Skeletal muscle cell (primary cell): ENCODE results near the gene DHDH.
"Not testable (repeated sequence)": the region's sequence is repeated elsewhere in the genome, so short reads cannot be mapped to it uniquely, and the experiment has no call there.

Experiments used
- DNase-seq: peaks from one replicate; pipeline ENCODE4 v3.0.0-alpha.2; 2010; ENCODE audit warnings: low read depth
- H3K4me3 ChIP-seq: 2 replicates; pipeline ENCODE4 v1.5.1; 2011; ENCODE audit warnings: low read depth, mild to moderate bottlenecking, control low read depth, low read length, moderate library complexity

The DHDH gene

GRCh38 chr19:48913114-48913889 is 20.2 kb upstream of the DHDH start:
- DNase-seq: no peak
- no peak overlapping the region for H3K4me3 ChIP-seq

- DNase-seq: no peak
- H3K4me3 ChIP-seq: no peak overlapping the region
Measured at GRCh38 chr19:48914181-48914580, 19.3 kb upstream of the DHDH start.

GRCh38 chr19:48915757-48916156 is 17.7 kb upstream of the DHDH start:
- H3K4me3 ChIP-seq: no peak overlapping the region
- no peak for DNase-seq

- no peak for DNase-seq
- H3K4me3 ChIP-seq: no peak overlapping the region
Measured at GRCh38 chr19:48918071-48918470, 15.4 kb upstream of the DHDH start.

DNA sequence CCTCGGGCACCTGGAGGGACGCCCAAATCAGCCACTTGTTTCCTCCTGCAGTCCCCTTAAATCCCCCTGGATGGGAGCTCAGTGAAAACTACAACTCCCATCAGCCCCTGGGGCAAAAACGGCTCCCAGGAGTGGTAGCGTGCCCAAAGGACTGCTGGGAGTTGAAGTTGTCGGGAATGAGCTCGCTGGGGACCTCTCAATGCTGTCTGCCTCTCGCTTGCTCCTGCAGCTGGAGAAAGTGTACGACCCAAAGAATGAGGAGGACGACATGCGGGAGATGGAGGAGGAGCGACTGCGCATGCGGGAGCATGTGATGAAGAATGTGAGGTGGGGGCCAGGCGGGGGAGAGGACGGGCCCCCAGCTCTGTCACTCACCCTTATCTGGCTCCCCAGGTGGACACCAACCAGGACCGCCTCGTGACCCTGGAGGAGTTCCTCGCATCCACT is 14.7 kb upstream of the DHDH start:
- no peak overlapping the region for H3K4me3 ChIP-seq
- DNase-seq: no peak

GRCh38 chr19:48919271-48919670 is 14.2 kb upstream of the DHDH start:
- DNase-seq, H3K4me3 ChIP-seq: not testable (repeated sequence)

DNA sequence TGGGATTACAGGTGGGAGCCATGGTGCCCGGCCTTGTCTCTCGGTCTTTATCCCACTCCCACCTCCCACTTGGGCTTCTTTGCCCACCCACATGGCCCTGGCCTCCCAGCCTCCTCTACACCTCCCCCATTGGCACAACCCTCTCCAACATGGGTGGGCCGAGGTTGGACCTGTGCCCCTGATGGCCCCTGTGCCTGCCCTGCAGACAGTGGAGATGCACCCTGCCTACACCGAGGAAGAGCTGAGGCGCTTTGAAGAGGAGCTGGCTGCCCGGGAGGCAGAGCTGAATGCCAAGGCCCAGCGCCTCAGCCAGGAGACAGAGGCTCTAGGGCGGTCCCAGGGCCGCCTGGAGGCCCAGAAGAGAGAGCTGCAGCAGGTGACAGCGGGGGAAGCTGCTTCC is 12.6 kb upstream of the DHDH start:
- no peak for DNase-seq

DNA sequence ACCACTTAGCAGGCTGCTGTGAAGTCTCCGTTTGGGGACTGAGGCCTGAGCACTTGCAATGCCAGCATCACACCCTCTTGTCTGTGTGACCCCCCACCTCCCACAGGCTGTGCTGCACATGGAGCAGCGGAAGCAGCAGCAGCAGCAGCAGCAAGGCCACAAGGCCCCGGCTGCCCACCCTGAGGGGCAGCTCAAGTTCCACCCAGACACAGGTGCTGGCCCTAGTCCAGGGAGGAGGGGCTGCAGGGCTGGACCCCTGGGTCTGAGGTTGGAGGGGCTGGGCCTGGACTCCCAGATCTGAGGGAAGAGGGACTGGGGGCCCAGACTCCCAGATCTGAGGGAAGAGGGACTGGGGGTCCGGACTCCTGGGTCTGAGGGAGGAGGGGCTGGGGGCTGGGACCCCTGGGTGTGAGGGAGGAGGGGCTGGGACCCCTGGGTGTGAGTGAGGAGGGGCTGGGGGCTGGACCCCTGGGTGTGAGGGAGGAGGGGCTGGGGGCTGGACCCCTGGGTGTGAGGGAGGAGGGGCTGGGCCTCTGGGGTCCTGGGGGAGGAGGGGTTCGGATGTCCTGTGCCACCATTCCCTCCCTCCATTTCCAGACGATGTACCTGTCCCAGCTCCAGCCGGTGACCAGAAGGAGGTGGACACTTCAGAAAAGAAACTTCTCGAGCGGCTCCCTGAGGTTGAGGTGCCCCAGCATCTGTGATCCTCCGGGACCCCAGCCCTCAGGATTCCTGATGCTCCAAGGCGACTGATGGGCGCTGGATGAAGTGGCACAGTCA is 11.6 kb upstream of the DHDH start:
- no peak overlapping the region for H3K4me3 ChIP-seq
- no peak for DNase-seq

More for the DNA sequence above, 12.6 kb upstream of the DHDH start:
- H3K4me3 ChIP-seq: no peak overlapping the region

DNA sequence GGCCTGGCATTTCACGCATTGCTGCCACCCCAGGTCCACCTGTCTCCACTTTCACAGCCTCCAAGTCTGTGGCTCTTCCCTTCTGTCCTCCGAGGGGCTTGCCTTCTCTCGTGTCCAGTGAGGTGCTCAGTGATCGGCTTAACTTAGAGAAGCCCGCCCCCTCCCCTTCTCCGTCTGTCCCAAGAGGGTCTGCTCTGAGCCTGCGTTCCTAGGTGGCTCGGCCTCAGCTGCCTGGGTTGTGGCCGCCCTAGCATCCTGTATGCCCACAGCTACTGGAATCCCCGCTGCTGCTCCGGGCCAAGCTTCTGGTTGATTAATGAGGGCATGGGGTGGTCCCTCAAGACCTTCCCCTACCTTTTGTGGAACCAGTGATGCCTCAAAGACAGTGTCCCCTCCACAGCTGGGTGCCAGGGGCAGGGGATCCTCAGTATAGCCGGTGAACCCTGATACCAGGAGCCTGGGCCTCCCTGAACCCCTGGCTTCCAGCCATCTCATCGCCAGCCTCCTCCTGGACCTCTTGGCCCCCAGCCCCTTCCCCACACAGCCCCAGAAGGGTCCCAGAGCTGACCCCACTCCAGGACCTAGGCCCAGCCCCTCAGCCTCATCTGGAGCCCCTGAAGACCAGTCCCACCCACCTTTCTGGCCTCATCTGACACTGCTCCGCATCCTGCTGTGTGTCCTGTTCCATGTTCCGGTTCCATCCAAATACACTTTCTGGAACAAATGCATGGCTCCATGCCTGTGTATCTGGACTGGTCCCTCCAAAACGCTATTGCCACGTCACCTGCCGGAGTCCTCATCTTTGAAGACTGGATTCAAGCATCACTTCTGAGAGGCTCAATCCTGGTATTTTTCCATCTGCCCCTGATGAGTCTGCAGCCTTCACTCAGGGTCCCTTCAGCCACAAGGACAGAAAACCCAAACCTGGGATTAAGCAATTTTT is 10.7 kb upstream of the DHDH start:
- no peak for DNase-seq
- no peak overlapping the region for H3K4me3 ChIP-seq

- H3K4me3 ChIP-seq: no peak overlapping the region
- peak; percentile 41 for DNase-seq
Measured at GRCh38 chr19:48925240-48925843, 8.2 kb upstream of the DHDH start.

- not testable (repeated sequence) for DNase-seq, H3K4me3 ChIP-seq
Measured at GRCh38 chr19:48925890-48926289, 7.6 kb upstream of the DHDH start.

DNA sequence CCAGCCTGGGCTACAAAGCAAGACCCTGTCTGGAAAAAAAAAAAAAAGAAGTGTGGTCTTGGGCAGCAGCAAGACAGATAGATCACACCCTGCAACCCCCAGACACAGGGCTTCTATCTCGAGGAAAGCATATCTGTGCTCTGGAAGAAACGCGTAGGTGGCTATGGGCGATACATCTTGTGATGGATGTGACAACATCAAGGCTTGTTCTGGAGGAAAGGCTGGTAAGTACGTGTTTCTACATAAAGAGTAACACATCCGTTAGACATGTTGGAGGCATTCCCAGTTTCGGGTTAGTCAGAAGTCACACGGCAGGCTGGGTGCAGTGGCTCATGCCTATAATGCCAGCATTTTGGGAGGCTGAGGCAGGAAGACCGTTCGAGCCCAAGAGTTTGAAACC is 6.6 kb upstream of the DHDH start:
- H3K4me3 ChIP-seq: no peak overlapping the region
- DNase-seq: peak; percentile 92

- DNase-seq, H3K4me3 ChIP-seq: not testable (repeated sequence)
Measured at GRCh38 chr19:48927692-48928091, 5.8 kb upstream of the DHDH start.

GRCh38 chr19:48928164-48929025 is 5.1 kb upstream of the DHDH start:
- DNase-seq: no peak
- H3K4me3 ChIP-seq: no peak overlapping the region

- no peak for DNase-seq
- H3K4me3 ChIP-seq: no peak overlapping the region
Measured at GRCh38 chr19:48934837-48935236, 1.3 kb downstream of the DHDH start.

GRCh38 chr19:48935864-48936263 is 2.4 kb downstream of the DHDH start:
- no peak overlapping the region for H3K4me3 ChIP-seq

DNA sequence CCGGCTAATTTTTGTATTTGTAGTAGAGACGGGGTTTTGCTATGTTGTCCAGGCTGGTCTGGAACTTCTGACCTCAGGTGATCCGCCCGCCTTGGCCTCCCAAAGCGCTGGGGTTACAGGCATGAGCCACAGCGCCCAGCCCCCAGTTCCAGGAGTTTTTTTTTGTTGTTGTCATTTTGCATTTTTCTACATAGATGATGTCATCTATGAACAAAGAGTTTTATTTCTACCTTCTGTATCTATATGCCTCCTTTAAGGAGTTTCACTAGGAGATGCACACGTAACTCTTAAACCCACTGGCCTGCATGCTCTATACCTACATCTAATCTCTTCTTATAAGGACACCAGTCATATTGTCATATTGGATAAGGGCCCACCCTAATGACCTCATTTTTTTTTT is 4.8 kb downstream of the DHDH start:
- no peak overlapping the region for H3K4me3 ChIP-seq
- no peak for DNase-seq

More at GRCh38 chr19:48935864-48936263, 2.4 kb downstream of the DHDH start:
- no peak for DNase-seq

GRCh38 chr19:48940902-48941301 is 7.4 kb downstream of the DHDH start:
- no peak overlapping the region for H3K4me3 ChIP-seq
- no peak for DNase-seq
